Bronchial epithelial cell (primary cell): Measurements from ENCODE around the gene PADI6. TPM values are rescaled to one million over a fixed set of nuclear protein-coding genes. Genes with fewer than 3 reads are reported as not detected.
A peak's percentile ranks its signal among the peaks of the same experiment; 100 is the strongest.

Source experiments
- DNase-seq: peaks from one replicate; pipeline ENCODE4 v3.0.0-alpha.2; 2010; ENCODE audit warnings: low read depth
- FAIRE-seq: peaks from 2 replicates; lab custom pipeline; 2011; peaks lifted over from hg19 to GRCh38; lab: Jason Lieb, UNC
- H3K27me3 ChIP-seq: 2 replicates; pipeline ENCODE4 v1.5.1; 2011; ENCODE audit warnings: low read length; ENCODE audit not compliant: control insufficient read depth, insufficient read depth
- H3K36me3 ChIP-seq: 2 replicates; pipeline ENCODE4 v1.5.1; 2011; ENCODE audit warnings: low read length; ENCODE audit not compliant: control insufficient read depth, insufficient read depth
- H3K4me3 ChIP-seq: 2 replicates; pipeline ENCODE4 v1.5.1; 2011; ENCODE audit warnings: mild to moderate bottlenecking, low read depth, low read length, control low read depth
- CTCF ChIP-seq: IDR thresholded peaks from 2 replicates; pipeline ENCODE4 v1.5.1; 2011; ENCODE audit warnings: mild to moderate bottlenecking, moderate library complexity, low read length, control low read depth, inconsistent platforms; ENCODE audit not compliant: insufficient read depth, severe bottlenecking
- total RNA-seq: library from RNA; depleted of rRNA; stranded (reverse); fragments of >200 nt; gene quantifications from 2 replicates; pipeline ENCODE4 v1.2.1, GENCODE V29; 2014

Gene PADI6
- total RNA-seq, 1 donor from 2014 or later, result not detected

- no peak for DNase-seq
- TF ChIP-seq CTCF, result no peak
- Histone ChIP-seq H3K36me3 (no peaks in the 10 kb centered on the region), H3K27me3 (no peaks in the 10 kb centered on the region), H3K4me3 (no peak overlapping the region)
- FAIRE-seq, result no peak
Observed at GRCh38 chr1:17360272-17360956, 11.6 kb upstream of the PADI6 start.

GRCh38 chr1:17361687-17362086, 10.3 kb upstream of the PADI6 start:
- no peak for FAIRE-seq
- no peaks in the 10 kb centered on the region for H3K27me3 ChIP-seq
- no peak for DNase-seq
- no peak for TF ChIP-seq CTCF
- H3K4me3 ChIP-seq, result no peak overlapping the region
- H3K36me3 ChIP-seq, result no peaks in the 10 kb centered on the region

- TF ChIP-seq CTCF, result no peak
- no peaks in the 10 kb centered on the region for H3K27me3 ChIP-seq
- no peak overlapping the region for H3K4me3 ChIP-seq
- FAIRE-seq (no peak), DNase-seq (no peak)
- H3K36me3 ChIP-seq, result no peaks in the 10 kb centered on the region
Observed at GRCh38 chr1:17363351-17363750, 8.6 kb upstream of the PADI6 start.

- no peak for FAIRE-seq
- DNase-seq, result no peak
- Histone ChIP-seq H3K27me3 (no peaks in the 10 kb centered on the region), H3K36me3 (no peaks in the 10 kb centered on the region), H3K4me3 (no peak overlapping the region)
- TF ChIP-seq CTCF, result no peak
Observed at GRCh38 chr1:17363771-17364170, 8.2 kb upstream of the PADI6 start.

- no peak for TF ChIP-seq CTCF
- DNase-seq (peak; percentile 90), FAIRE-seq (peak; percentile 32)
- H3K4me3 ChIP-seq, result no peak overlapping the region
- no peaks in the 10 kb centered on the region for H3K36me3 ChIP-seq
- no peaks in the 10 kb centered on the region for H3K27me3 ChIP-seq
Observed at GRCh38 chr1:17365293-17365692, 6.7 kb upstream of the PADI6 start.

GRCh38 chr1:17369466-17369865, 2.5 kb upstream of the PADI6 start:
- TF ChIP-seq CTCF, result no peak
- DNase-seq (peak; percentile 94), FAIRE-seq (no peak)
- Histone ChIP-seq H3K4me3 (no peak overlapping the region), H3K36me3 (no peaks in the 10 kb centered on the region), H3K27me3 (no peaks in the 10 kb centered on the region)
